GDM1 (cell line): ENCODE results near the gene SNX21.
A peak's percentile ranks its signal among the peaks of the same experiment; 100 is the strongest.
"Not testable (repeated sequence)": the region's sequence is repeated elsewhere in the genome, so short reads cannot be mapped to it uniquely, and the experiment has no call there.

Source experiments
- DNase-seq: peaks from one replicate; lab custom pipeline; 2025; lab: John Stamatoyannopoulos, UW

Gene SNX21

DNA sequence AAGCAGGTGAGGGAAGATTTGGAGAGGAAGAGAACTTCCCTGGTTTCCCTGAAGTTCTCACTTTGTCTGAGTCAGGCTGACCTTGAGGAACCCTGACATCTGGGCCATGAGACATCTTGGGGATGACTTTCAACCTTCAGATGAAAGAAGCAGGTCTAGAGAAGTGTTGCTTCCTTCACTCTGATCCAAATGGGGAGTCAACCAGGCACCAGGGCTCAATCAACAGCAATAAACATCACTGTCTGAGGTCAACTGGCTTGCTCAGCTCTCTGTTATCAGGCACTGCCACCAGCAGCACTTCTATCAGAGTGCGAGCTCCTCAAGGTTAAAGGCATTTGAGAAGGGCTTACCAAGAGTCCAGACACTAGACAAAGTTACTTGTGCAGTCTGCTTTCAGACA lies 17.3 kb downstream of the SNX21 start:
- DNase-seq = no peak

GRCh38 chr20:45851501-45851900 lies 17.9 kb downstream of the SNX21 start:
- no peak for DNase-seq

DNA sequence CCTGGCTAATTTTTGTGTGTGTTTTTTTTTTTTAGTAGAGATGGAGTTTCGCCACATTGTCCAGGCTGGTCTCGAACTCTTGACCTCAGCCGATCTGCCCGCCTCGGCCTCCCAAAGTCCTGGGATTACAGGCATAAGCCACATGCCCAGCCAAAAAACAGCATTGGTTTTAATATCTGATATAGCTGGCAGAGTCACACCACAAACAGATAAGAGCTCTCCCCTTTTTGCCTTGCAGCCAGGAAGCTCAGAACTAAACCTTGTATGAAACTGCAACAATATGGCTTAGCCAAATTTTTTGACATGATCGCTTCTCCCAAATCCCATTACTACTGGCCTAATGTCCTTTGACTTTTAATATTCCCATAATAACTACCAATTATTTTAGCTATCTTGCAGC lies 18.7 kb downstream of the SNX21 start:
- DNase-seq = no peak

DNA sequence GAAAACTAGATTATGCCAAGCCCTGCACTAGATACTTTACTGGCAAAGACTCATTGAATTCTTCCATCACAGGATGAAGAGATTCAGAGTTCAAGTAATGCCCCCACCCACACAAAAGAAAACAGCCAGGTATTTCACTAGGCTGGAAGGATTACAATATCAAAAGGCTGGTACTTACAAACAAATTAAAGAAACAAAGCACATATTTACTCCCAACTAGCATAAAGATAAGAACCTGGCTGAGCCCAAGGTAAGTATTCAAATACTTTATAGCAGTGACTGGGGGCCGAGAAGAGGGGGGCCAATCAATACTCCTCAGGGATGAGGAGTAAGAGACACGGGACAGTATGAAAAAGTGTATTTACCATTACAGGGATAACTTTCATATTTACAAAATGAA lies 19.9 kb downstream of the SNX21 start:
- no peak for DNase-seq

DNA sequence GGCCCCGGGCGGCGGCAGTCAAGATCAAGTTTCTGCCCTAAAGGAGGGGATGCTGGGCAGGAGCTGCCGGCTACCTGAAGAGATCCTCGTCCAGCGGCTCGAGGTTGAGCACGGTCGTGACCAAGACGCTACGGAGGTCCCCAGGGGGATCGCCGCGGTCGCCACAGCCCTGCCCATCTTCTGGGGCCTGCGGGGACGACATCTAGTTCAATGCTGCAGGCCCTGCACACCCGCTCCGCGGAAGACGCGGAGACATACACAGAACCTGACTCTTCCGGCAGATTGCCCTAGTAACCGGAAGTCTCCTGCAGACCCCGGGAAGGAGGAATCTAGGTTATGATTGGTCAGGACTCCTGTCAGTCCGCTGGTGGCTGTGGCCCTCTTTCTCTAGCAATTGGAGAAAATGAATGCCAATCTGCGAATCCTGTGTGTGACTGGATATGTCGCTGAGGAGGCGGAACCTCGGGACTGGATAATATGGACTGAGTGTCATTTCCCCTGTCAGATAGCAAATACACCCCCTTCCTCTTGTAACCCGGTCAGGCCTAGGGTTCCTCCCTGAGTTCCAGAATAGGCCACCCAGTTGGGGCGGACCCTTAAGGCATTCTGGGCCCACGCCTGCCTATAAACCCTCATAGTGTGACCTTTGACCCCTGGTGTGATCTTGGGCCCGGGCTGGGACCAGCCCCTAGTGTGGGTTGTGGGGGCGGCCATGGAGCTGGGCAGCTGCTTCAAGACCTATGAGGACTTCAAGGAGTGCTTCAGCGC lies 23.7 kb downstream of the SNX21 start, which contains the start of the genes ACOT8 and ZSWIM3:
Gene ACOT8 (minus strand): TSS at position 279 of the 768 bp plus-strand sequence. CDS start 77 bp downstream, at position 202.
Gene ZSWIM3 (plus strand): TSS at position 501 of the 768 bp plus-strand sequence. CDS start 212 bp downstream, at position 713.
- peak; percentile 98 for DNase-seq

GRCh38 chr20:45857882-45858216 lies 24.2 kb downstream of the SNX21 start:
- peak; percentile 51 for DNase-seq

DNA sequence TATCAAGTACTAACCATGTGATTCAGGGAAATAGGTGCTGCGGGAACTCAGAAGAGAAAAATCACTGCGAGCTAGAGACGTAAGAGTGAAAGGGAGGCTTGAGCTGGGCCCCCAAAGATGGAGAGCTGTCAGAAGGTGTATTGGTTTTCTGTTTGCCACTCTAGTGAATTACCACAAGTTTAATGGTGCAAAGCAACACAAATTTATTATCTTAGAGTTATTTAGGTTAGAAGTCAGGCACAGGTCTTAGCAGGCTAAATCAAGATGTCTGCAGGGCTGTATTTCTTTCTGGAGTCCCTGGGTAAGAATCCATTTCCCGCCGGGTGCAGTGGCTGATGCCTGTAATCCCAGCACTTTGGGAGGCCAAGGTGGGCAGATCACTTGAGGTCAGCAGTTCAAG lies 26.3 kb downstream of the SNX21 start:
- DNase-seq = no peak

DNA sequence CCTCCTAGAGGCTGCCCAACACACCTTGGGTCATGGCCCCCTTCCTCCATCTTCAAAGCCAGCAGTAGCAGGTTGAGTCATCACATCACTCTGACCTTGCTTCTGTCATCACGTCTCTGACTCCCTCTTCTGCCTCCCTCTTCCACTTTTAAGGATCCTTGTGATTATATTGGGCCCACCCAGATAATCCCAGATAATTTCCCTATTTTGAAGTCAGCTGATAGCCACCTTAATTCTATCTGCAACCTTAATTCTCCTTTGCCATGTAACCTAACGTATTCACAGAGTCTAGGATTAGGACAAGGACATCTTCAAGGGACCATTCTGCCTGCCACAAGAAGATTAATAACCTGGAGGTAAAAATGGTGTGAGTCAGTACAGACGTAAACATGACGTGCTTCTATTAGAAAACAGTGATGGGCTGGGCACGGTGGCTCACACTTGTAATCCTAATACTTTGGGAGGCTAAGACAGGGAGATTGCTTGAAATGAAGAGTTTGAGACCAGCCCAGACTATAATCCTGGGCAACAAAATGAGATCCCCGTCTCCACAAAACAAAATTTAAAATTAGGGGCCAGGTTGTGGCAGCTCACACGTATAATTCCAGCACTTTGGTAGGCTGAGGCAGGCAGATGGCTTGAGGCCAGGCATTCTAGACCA lies 27.1 kb downstream of the SNX21 start:
- no peak for DNase-seq

GRCh38 chr20:45861221-45862075 lies 27.8 kb downstream of the SNX21 start:
- no peak for DNase-seq

DNA sequence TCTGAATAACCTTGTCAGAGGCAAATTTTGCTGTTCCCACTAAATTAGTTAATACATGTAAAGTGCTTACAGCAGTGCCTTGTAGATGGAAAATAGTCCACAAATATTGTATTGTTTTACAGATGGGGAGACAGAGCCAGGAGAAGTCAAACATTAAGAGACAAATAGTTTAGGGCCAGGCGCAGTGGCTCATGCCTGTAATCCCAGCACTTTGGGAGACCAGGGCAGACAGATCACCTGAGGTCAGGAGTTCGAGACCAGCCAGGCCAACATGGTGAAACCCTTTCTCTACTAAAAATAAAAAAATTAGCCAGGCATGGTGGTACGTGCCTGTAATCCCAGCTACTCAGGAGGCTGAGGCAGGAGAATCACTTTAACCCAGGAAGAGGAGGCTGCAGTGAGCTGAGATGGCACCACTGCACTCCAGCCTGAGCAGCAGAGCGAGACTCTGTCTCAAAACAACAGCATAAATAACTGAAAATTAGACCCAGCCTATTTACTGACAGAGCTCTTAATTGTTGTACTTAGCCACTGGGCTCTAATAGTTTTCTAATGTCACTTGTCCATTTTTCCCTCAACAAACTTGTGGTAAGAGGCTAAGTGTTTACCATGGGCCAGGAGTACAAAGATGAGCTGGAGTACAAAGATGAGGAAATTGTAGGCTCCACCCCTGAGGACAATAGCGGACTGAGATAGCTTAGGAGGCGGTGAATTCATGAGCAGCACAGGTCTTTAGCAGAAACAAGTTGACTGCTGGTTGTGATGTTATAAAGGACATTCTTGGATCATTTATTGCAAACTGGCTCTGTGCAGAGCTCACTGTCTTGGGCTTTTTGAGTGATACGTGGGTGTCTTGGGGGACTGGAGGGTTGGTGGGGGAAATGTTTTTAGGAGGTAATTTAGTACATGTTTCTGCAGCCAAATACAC lies 30.2 kb downstream of the SNX21 start:
- DNase-seq = no peak

- no peak for DNase-seq
These were observed 32.9 kb downstream of the SNX21 start for GRCh38 chr20:45866454-45866853.

GRCh38 chr20:45867136-45867818 lies 33.7 kb downstream of the SNX21 start:
- DNase-seq = no peak

GRCh38 chr20:45867819-45868176 lies 34.2 kb downstream of the SNX21 start:
- no peak for DNase-seq

DNA sequence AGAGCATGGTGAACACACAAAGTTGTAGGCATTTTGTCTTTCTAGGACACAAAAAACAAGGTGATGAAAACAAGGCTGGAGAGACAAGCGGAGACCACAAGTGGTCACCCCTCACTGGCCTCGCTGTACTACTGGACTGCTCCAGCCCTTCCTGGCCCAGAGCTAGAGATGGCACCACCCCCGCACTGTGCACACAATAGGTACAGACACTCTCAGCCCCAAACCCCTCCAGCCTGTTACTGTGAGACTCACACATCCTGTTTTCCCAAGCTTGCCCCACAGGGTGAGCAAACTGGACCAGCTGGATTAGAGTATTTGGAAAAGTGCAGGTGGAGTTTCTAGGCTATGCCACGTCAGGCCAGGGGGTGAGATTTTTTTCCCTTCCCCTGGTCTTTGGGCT lies 39.0 kb downstream of the SNX21 start:
- DNase-seq = no peak

- no peak for DNase-seq
These were observed 40.0 kb downstream of the SNX21 start for GRCh38 chr20:45873409-45874103.

- not testable (repeated sequence) for DNase-seq
These were observed 40.5 kb downstream of the SNX21 start for GRCh38 chr20:45874104-45874481.

DNA sequence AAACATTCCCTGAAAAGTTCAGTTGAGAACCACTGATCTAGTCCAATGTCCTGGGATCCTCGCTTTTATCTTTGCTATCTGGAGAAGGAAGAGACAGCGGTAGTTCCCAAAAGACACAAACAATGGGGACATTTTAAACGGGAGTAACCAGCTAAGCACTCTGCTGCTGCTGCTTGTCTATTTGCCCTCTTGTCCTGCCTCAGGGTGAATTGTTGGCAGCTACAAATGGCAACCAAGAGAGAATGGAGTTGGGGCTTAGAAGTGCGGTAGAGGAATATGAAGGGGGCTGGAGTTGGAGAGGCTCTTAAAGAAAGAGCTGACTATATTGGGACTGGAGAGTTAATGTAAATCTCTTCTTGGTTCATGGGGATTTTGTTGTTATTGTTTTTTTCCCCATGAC lies 41.0 kb downstream of the SNX21 start:
- DNase-seq = no peak

GRCh38 chr20:45878076-45878761 lies 44.6 kb downstream of the SNX21 start:
- no peak for DNase-seq

DNA sequence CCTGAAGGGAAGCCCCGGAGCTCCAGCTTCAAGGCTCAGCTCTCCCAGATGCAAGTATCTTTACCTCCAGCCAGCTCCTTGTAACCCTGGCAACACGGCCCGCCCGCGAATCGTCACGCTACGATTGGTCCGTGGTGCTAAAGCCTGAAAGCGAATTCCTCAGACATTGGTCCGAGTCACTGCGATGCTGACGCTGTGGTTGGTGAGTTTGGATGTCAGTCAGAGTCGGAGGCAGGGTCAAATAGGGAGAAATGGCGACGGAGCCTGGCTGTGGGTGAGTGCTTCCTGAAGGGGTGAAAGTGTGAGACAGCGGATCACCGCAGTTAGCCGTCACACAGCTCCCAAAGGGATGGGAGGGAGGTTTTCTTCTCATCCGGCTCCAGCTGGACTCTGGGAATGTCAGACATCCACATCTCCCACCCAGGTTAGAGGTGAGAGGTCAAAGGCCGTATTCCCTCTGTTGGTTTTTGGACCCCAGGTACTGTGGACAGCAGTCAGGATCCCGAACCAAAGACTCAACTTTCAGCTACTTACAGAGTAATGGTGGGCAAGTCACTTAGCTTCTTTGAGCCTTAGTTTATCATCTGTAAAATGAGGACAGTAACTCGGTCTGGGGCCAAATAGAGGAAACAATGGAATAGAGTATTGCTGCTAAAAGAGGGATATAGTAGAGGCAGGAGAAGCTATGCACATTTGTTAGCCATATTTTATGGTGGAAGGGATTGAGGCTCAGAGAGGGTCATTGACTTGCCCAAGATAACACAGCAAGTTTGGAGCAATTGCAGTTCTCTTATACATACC lies 47.6 kb downstream of the SNX21 start, which contains the start of gene ZSWIM1:
Gene ZSWIM1 (plus strand): TSS at position 240 of the 801 bp plus-strand sequence. CDS start 1,366 bp downstream, outside the sequence.
- DNase-seq = peak; percentile 97
